ENCODE measurements around the gene TRIP11. TPM values are rescaled to one million over a fixed set of nuclear protein-coding genes. Genes with fewer than 3 reads are reported as not detected.

Gene TRIP11
- total RNA-seq, 2 donors from 2014 or later = 39.0 to 40.8 TPM

- H3K9ac ChIP-seq (ENCODE audit: extremely low read depth, low read length, poor library complexity, severe bottlenecking) = peak within 1 kb of the TSS; percentile 19
- DNase-seq = peak; percentile 85
- Mint-ChIP-seq H3K27ac (no peak within 1 kb of the TSS), H3K4me1 (peaks cover 9% of the 10 kb centered on the region), H3K27me3 (ENCODE audit: insufficient read depth) (peaks cover 39% of the 10 kb centered on the region), H3K4me3 (peak within 1 kb of the TSS; percentile 64), H3K36me3 (ENCODE audit: low read depth) (no peaks in the 10 kb centered on the region), H3K9me3 (no peaks in the 10 kb centered on the region)
- H3K36me3 ChIP-seq (ENCODE audit: control insufficient read depth, insufficient read depth, low read length) = no peaks in the 10 kb centered on the region
- H3K9me3 ChIP-seq (ENCODE audit: control insufficient read depth, low read length) = no peaks in the 10 kb centered on the region
- 0 to 2% methylated on average over 16 to 53 of the region's 54 CpGs for WGBS, 2 experiments (ENCODE audit: insufficient coverage in 1 of 2, insufficient read length in 1 of 2)
- no peaks in the 10 kb centered on the region for H3K4me1 ChIP-seq (ENCODE audit: control insufficient read depth, insufficient read depth, low read length)
- TF ChIP-seq, protein P1, sequence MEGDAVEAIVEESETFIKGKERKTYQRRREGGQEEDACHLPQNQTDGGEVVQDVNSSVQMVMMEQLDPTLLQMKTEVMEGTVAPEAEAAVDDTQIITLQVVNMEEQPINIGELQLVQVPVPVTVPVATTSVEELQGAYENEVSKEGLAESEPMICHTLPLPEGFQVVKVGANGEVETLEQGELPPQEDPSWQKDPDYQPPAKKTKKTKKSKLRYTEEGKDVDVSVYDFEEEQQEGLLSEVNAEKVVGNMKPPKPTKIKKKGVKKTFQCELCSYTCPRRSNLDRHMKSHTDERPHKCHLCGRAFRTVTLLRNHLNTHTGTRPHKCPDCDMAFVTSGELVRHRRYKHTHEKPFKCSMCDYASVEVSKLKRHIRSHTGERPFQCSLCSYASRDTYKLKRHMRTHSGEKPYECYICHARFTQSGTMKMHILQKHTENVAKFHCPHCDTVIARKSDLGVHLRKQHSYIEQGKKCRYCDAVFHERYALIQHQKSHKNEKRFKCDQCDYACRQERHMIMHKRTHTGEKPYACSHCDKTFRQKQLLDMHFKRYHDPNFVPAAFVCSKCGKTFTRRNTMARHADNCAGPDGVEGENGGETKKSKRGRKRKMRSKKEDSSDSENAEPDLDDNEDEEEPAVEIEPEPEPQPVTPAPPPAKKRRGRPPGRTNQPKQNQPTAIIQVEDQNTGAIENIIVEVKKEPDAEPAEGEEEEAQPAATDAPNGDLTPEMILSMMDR (conservative IDR thresholded peaks at IDR 0.05) = no peak
- peak within 1 kb of the TSS; percentile 77 for H3K4me3 ChIP-seq (ENCODE audit: low read length)
- H3K27me3 ChIP-seq (ENCODE audit: control insufficient read depth, insufficient read depth, low read length, poor library complexity, severe bottlenecking) = peaks cover 29% of the 10 kb centered on the region
- H3K27ac ChIP-seq (ENCODE audit: low read depth, low read length) = no peak within 1 kb of the TSS
Measured at GRCh38 chr14:91947475-91948184, 92.2 kb downstream of the TRIP11 start, which contains the start of gene FBLN5. Gene FBLN5, minus strand, starts transcription at chr14:91947694. Its CDS starts 465 bp downstream, at chr14:91947229.

DNA sequence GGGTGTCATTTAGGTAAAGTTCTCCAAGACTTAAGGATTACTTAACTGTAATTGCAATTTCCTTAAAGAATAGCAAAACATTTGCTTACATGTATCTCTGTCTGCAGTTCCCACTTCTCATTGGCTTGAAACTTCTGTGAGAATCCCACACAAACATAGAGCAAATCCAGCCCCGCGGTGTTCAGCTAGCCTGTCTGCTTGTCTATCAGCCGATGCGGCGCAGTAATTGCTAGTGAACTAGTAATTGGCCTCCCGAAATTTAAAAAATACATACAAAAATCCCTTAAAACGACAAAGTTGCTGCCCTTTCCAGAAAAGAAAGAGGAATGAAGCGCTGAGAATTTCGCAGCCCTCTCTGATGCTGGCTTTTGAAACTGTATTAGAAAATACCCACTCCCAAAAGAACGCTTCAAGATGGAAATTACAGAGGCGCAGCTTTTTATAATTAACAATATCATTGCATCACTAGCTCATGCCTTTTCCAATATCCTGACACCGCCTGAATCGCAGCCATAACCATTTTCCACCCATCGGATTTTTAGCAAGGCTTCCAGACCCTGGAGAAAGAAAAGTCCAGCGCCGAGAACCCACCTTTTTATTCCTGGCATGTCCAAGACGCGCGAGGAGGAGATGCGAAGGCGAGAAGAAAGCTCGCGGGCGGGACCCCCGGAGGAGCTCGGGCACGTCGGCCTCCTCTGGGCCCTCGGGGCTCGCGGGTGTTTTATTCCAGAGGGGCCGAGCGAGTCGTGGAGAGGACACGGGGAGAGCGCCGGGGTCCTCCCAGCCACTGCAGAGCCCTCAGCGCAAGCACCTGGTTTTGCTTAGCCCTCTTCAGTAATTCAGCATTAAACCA is 93.0 kb downstream of the TRIP11 start:
- DNase-seq = peak; percentile 67
- peak overlapping the region; percentile 19 for H3K9ac ChIP-seq (ENCODE audit: extremely low read depth, low read length, poor library complexity, severe bottlenecking)
- no peaks in the 10 kb centered on the region for H3K9me3 Mint-ChIP-seq

More for the DNA sequence above, 93.0 kb downstream of the TRIP11 start:
- no peaks in the 10 kb centered on the region for H3K36me3 Mint-ChIP-seq (ENCODE audit: low read depth)
- TF ChIP-seq, protein P1 (conservative IDR thresholded peaks at IDR 0.05) = no peak
- peaks cover 9% of the 10 kb centered on the region for H3K4me1 Mint-ChIP-seq
- 34 to 39% methylated on average over 18 to 38 of the region's 38 CpGs for WGBS, 2 experiments (ENCODE audit: insufficient coverage in 1 of 2, insufficient read length in 1 of 2)
- Histone ChIP-seq H3K4me1 (ENCODE audit: control insufficient read depth, insufficient read depth, low read length) (no peaks in the 10 kb centered on the region), H3K9me3 (ENCODE audit: control insufficient read depth, low read length) (no peaks in the 10 kb centered on the region), H3K36me3 (ENCODE audit: control insufficient read depth, insufficient read depth, low read length) (no peaks in the 10 kb centered on the region), H3K27ac (ENCODE audit: low read depth, low read length) (no peak overlapping the region), H3K4me3 (ENCODE audit: low read length) (peak overlapping the region; percentile 77), H3K27me3 (ENCODE audit: control insufficient read depth, insufficient read depth, low read length, poor library complexity, severe bottlenecking) (peaks cover 29% of the 10 kb centered on the region)
- peak overlapping the region; percentile 64 for H3K4me3 Mint-ChIP-seq
- H3K27me3 Mint-ChIP-seq (ENCODE audit: insufficient read depth) = peaks cover 39% of the 10 kb centered on the region
- H3K27ac Mint-ChIP-seq = no peak overlapping the region

All from endodermal cell (in vitro differentiated cells).